Erythroblast (primary cell): ENCODE results near the gene DGKA.
A peak's percentile ranks its signal among the peaks of the same experiment; 100 is the strongest.

ENCODE experiments used
- GATA1 ChIP-seq: IDR thresholded peaks from 2 replicates; pipeline ENCODE4 v1.6.1; 2011; ENCODE audit warnings: low read depth, mild to moderate bottlenecking, control low read depth, low read length, moderate library complexity
- POLR2A ChIP-seq: IDR thresholded peaks from 2 replicates; pipeline ENCODE4 v1.6.1; 2011; ENCODE audit warnings: mild to moderate bottlenecking, low read length

DNA sequence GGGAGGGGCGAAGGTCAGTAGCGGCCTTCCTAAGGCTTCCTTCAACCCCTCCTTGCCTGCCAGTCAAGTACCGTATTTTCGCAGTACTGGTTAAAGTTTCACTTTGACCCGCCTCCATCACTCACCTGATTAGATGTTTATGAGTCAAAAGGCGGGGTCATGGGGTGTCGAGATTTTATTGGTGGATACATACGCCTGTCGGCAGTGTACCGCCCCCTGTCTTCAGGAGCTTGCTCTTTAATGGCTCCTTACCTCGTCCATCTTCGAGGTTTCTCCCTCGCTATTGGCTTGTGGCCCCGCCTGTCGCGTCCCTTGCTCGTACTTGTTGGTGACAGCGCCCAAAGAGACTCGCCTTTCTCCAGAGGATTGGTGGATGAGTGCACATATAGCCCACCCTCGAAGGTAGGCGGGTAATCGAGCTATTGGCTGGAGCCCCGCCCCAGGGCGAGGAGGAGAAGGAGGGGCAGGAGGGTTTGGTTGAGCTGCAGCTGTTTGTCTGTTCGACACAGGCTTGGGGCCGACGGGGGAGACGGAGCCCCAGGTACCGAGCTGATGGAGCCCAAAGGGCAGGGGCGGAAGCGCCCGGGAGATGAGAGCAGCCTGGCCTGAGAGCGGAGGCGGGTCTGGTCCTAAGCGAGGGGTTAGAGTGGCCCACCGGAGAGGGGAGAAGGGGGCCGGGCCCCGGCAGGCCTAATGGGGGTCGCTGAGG lies 42.8 kb downstream of the DGKA start, which contains the start of gene RAB5B:
- peak; percentile 93 for TF ChIP-seq POLR2A
- TF ChIP-seq GATA1, result no peak
